ENCODE data around the gene MEAK7.

DNA sequence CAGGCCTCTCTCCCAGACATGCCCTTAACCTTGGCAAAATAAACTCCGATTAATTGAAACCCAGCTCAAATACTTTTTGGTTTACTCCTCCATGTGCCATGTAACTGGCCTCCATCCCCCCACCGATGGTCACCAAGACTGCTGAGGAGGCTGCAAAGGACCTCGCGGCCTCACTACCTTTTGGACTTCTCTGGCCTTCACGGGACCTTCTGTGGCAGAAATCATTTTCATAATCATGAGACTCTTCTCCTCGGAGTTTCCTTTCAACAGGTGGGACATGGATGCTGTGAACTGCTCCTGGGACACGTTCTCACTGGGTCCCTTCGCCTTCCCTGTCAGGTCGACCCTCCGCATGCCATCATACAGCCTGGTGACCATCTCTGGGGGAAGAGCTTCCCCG, 9.0 kb downstream of the MEAK7 start:
- TF ChIP-seq, protein P1, sequence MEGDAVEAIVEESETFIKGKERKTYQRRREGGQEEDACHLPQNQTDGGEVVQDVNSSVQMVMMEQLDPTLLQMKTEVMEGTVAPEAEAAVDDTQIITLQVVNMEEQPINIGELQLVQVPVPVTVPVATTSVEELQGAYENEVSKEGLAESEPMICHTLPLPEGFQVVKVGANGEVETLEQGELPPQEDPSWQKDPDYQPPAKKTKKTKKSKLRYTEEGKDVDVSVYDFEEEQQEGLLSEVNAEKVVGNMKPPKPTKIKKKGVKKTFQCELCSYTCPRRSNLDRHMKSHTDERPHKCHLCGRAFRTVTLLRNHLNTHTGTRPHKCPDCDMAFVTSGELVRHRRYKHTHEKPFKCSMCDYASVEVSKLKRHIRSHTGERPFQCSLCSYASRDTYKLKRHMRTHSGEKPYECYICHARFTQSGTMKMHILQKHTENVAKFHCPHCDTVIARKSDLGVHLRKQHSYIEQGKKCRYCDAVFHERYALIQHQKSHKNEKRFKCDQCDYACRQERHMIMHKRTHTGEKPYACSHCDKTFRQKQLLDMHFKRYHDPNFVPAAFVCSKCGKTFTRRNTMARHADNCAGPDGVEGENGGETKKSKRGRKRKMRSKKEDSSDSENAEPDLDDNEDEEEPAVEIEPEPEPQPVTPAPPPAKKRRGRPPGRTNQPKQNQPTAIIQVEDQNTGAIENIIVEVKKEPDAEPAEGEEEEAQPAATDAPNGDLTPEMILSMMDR (IDR thresholded peaks at IDR 0.05; ENCODE audit: low read depth, low read length, poor library complexity, severe bottlenecking), result no peak
- no peak for TF ChIP-seq EZH2phosphoT487 (IDR thresholded peaks at IDR 0.05; ENCODE audit: borderline replicate concordance, low read length)

All from DOHH2 (cell line).